K562 (cell line): Measurements from ENCODE around the gene ZMIZ1. TPM values are rescaled to one million over a fixed set of nuclear protein-coding genes. Genes with fewer than 3 reads are reported as not detected.

Experiments used
- ATAC-seq: fragments of 200-7000 bp; cut with Tn5 transposase; 3 replicates; pipeline ENCODE4 v1.9.1; 2020; ENCODE audit warnings: moderate library complexity
- BruUV-seq: library from RNA; stranded (reverse); fragments of 400-500 nt; replicated peaks from 2 replicates; lab custom pipeline; 2021; lab: Mats Ljungman, UMichigan
- CTCF ChIA-PET: fragments of 300-600 bp; formaldehyde crosslinking; extraction: SDS; loops from one replicate; lab custom pipeline; 2021; ENCODE audit warnings: low intra/inter-chr PET ratio; lab: Yijun Ruan, JAX
- POLR2A ChIA-PET: fragments of 300-600, 350-650 bp; sonication (Branson Sonifier 250); formaldehyde crosslinking; extraction: SDS; loops from one replicate; lab custom pipeline; 2021; ENCODE audit warnings: antibody characterized with exemption, inconsistent platforms; lab: Yijun Ruan, JAX
- DNase-seq, 4 experiments: peaks; one replicate each; pipeline versions ENCODE4 v3.0.0 to v3.0.0-alpha.2; 2011 to 2018; ENCODE audit warnings: low spot score in 3 of 4, mixed read lengths in 3 of 4; ENCODE audit errors: extremely low read depth in 1 of 4
- FAIRE-seq: peaks from 2 replicates; lab custom pipeline; 2011; peaks lifted over from hg19 to GRCh38; lab: Jason Lieb, UNC
- H2AFZ ChIP-seq: 2 replicates; pipeline ENCODE4 v1.6.0; 2011; ENCODE audit warnings: low read depth, low read length, control low read depth, inconsistent platforms
- H3K27ac ChIP-seq: fragments of 200-600 bp; 3 replicates; pipeline ENCODE4 v1.8.0; 2011; ENCODE audit warnings: low read depth, mild to moderate bottlenecking, control low read depth, inconsistent platforms, low read length, moderate library complexity, mixed read lengths; ENCODE audit errors: extremely low read depth
- H3K27me3 ChIP-seq, 2 experiments: fragments of 300-600 bp in 1 of 2; 2 replicates in 1 of 2; 3 replicates in 1 of 2; pipeline versions ENCODE4 v1.6.0 to v1.8.0; 2011; ENCODE audit warnings: inconsistent platforms in 2 of 2, low read length in 2 of 2, mild to moderate bottlenecking in 1 of 2, mixed read lengths in 1 of 2, moderate library complexity in 1 of 2; ENCODE audit not compliant: control insufficient read depth in 2 of 2, insufficient read depth in 2 of 2
- H3K36me3 ChIP-seq: fragments of 300-600 bp; 3 replicates; pipeline ENCODE4 v1.8.0; 2011; ENCODE audit warnings: mild to moderate bottlenecking, low read length, inconsistent platforms; ENCODE audit not compliant: control insufficient read depth, insufficient read depth
- H3K4me1 ChIP-seq, 2 experiments: fragments of 200-600 bp in 1 of 2; replicated peaks in 1 of 2; 2 replicates in 1 of 2; 3 replicates in 1 of 2; pipeline versions ENCODE4 v1.5.1 to v1.8.0; 2011; ENCODE audit warnings: inconsistent platforms in 2 of 2, low read length in 2 of 2, mild to moderate bottlenecking in 1 of 2, mixed read lengths in 1 of 2, moderate library complexity in 1 of 2; ENCODE audit not compliant: control insufficient read depth in 2 of 2, insufficient read depth in 2 of 2
- H3K4me2 ChIP-seq: 2 replicates; pipeline ENCODE4 v1.6.1; 2011; ENCODE audit warnings: low read length, control low read depth, inconsistent platforms, mixed read lengths; ENCODE audit not compliant: insufficient read depth
- H3K4me3 ChIP-seq: fragments of 200-600 bp; sonication (generic), shearing (Covaris generic); 2 replicates; pipeline ENCODE4 v1.5.1; 2016; ENCODE audit warnings: control low read depth, inconsistent platforms
- H3K79me2 ChIP-seq: fragments of 200-600 bp; 3 replicates; pipeline ENCODE4 v1.8.0; 2011; ENCODE audit warnings: low read length, inconsistent platforms; ENCODE audit not compliant: control insufficient read depth, insufficient read depth
- H3K9ac ChIP-seq, 2 experiments: 2 replicates each; pipeline versions ENCODE4 v1.6.0 to v1.6.1; 2011; ENCODE audit warnings: low read depth in 2 of 2, low read length in 2 of 2, control low read depth in 1 of 2, inconsistent platforms in 1 of 2, mild to moderate bottlenecking in 1 of 2, mixed read lengths in 1 of 2; ENCODE audit not compliant: insufficient read depth in 1 of 2
- H3K9me1 ChIP-seq: one replicate; pipeline ENCODE4 v1.6.0; 2011; ENCODE audit warnings: inconsistent platforms, mild to moderate bottlenecking, low read length, moderate library complexity; ENCODE audit not compliant: control insufficient read depth, insufficient read depth
- H3K9me3 ChIP-seq: replicated peaks from 2 replicates; pipeline ENCODE4 v1.5.1; 2011; ENCODE audit warnings: low read depth, low read length, inconsistent platforms; ENCODE audit not compliant: control insufficient read depth, insufficient read depth
- H4K20me1 ChIP-seq: replicated peaks from 2 replicates; pipeline ENCODE4 v1.6.1; 2011; ENCODE audit warnings: low read length, inconsistent platforms, mixed read lengths; ENCODE audit not compliant: control insufficient read depth, insufficient read depth
- CHD2 ChIP-seq: IDR thresholded peaks from 2 replicates; pipeline ENCODE4 v1.6.1; 2011; ENCODE audit warnings: low read depth, low read length
- DACH1 ChIP-seq: fragments of 450-650 bp; IDR thresholded peaks from 2 replicates; pipeline ENCODE4 v1.6.1; 2018; ENCODE audit not compliant: partially characterized antibody
- ELK3 ChIP-seq: fragments of 450-650 bp; formaldehyde crosslinking; IDR thresholded peaks from 2 replicates; pipeline ENCODE4 v1.4.0; 2020; ENCODE audit warnings: mild to moderate bottlenecking
- HOMEZ ChIP-seq: fragments of 250-450 bp; sonication (Bioruptor Pico); IDR thresholded peaks from 2 replicates; pipeline ENCODE4 v1.4.0; 2020; ENCODE audit warnings: mild to moderate bottlenecking, moderate library complexity
- MNT ChIP-seq, 2 experiments: fragments of 450-650 bp; conservative IDR thresholded peaks; 2 replicates each; pipeline ENCODE4 v1.6.1; 2017; ENCODE audit warnings: mild to moderate bottlenecking in 2 of 2, moderate library complexity in 2 of 2
- MTA1 ChIP-seq: fragments of 450-650 bp; IDR thresholded peaks from 2 replicates; pipeline ENCODE4 v1.6.1; 2017; ENCODE audit warnings: borderline replicate concordance
- NEUROD1 ChIP-seq: fragments of 150-350 bp; IDR thresholded peaks from 2 replicates; pipeline ENCODE4 v1.6.1; 2014; ENCODE audit warnings: borderline replicate concordance, low read length, low read depth; ENCODE audit not compliant: partially characterized antibody
- SFPQ ChIP-seq: fragments of 200-400 bp; formaldehyde crosslinking; IDR thresholded peaks from 2 replicates; pipeline ENCODE4 v1.6.1; 2017; ENCODE audit warnings: mild to moderate bottlenecking, low read depth, low read length, moderate library complexity
- TOE1 ChIP-seq, 2 experiments: fragments of 450-650 bp in 1 of 2; sonication (generic) in 1 of 2; formaldehyde crosslinking in 1 of 2; IDR thresholded peaks; 2 replicates each; pipeline versions ENCODE4 v1.7.1 to v1.8.0; 2016 to 2022; ENCODE audit warnings: borderline replicate concordance in 2 of 2, mild to moderate bottlenecking in 2 of 2, antibody characterized with exemption in 1 of 2, inconsistent platforms in 1 of 2, low read depth in 1 of 2, missing genetic modification reagents in 1 of 2, moderate library complexity in 1 of 2
- TRIM25 ChIP-seq: fragments of 450-650 bp; IDR thresholded peaks from 2 replicates; pipeline ENCODE4 v1.7.0; 2016; ENCODE audit warnings: borderline replicate concordance
- ZBTB8A ChIP-seq: fragments of 450-650 bp; IDR thresholded peaks from 2 replicates; pipeline ENCODE4 v1.6.1; 2018; ENCODE audit warnings: mild to moderate bottlenecking, moderate library complexity; ENCODE audit not compliant: partially characterized antibody
- ZNF431 ChIP-seq: sonication (generic); formaldehyde crosslinking; IDR thresholded peaks from 2 replicates; pipeline ENCODE4 v1.8.0; 2022; ENCODE audit warnings: mild to moderate bottlenecking, missing genetic modification reagents
- ZNF695 ChIP-seq: fragments of 450-650 bp; formaldehyde crosslinking; IDR thresholded peaks from 2 replicates; pipeline ENCODE4 v1.4.0; 2020; ENCODE audit warnings: mild to moderate bottlenecking, moderate library complexity
- WGBS: fragments of 100-300 bp; shearing (Covaris generic); methylation state at CpG from one replicate; pipeline ENCODE4 v1.1.6; 2016; ENCODE audit warnings: low coverage, mixed read lengths; ENCODE audit not compliant: insufficient coverage; ENCODE audit errors: missing lambda C conversion rate; 5-methylcytosine and 5-hydroxymethylcytosine counted together
- in situ Hi-C: fragments of 300-500 bp; cut with MboI; formaldehyde crosslinking; loops from 4 replicates; pipeline ENCODE4 v1.15.0; 2018; ENCODE audit warnings: inconsistent platforms, mixed read lengths
- intact Hi-C: fragments of 100-400 bp; cut with micrococcal nuclease; formaldehyde crosslinking; loops from 2 replicates; pipeline ENCODE4 v1.14.2; 2022
- polyA plus RNA-seq, 8 experiments: library from polyadenylated mRNA; depleted of rRNA in 4 of 8; stranded (reverse) in 5 of 8; unstranded in 3 of 8; fragments of >200 nt; fragmentation: Nextera tagmentation in 2 of 8; fragmentation: Illumina TruSeq in 1 of 8; extraction: Ambion mirVana in 2 of 8; extraction: Trizol in 1 of 8; gene quantifications; 2 replicates each; pipeline versions ENCODE4 v1.2.1 to v1.2.3, GENCODE V29; 2011 to 2014; ENCODE audit warnings: inconsistent platforms in 1 of 8, missing spikeins in 1 of 8
- total RNA-seq, 7 experiments: library from RNA; depleted of rRNA in 6 of 7; stranded (reverse); fragments of >200 nt in 6 of 7; fragmentation: Illumina TruSeq in 2 of 7; extraction: Trizol in 2 of 7; gene quantifications; 2 replicates each; pipeline versions ENCODE4 v1.2.1 to v1.2.3, GENCODE V29; 2011 to 2021; ENCODE audit warnings: low replicate concordance in 1 of 7

Gene ZMIZ1
- total and polyA plus RNA-seq, 9 of the 15 experiments (the other 6 are each of a cell fraction or from before 2014, with no cell fraction given): 1.0 to 37.3 (median 4.3) TPM

GRCh38 chr10:79280956-79281355 is 212.2 kb downstream of the ZMIZ1 start:
- no peak overlapping the region for H3K9ac ChIP-seq
- H2AFZ ChIP-seq: no peak overlapping the region
- H3K9me1 ChIP-seq: no peaks in the 10 kb centered on the region
- ATAC-seq: no peak
- BruUV-seq: no TSS peak
- no peaks in the 10 kb centered on the region for H3K27me3 ChIP-seq
- peaks cover 0 to 3% of the 10 kb centered on the region in 2 experiments; a peak in 3 of 5 replicates for H3K4me1 ChIP-seq
- H3K4me2 ChIP-seq: no peak overlapping the region
- POLR2A ChIA-PET: interaction anchor here (0.6 to 1.7 kb wide), 2 partner anchors 10 to 187 kb away, joined by 3 read pairs; no protein-coding TSS in a partner anchor
- TF ChIP-seq TOE1 (IDR thresholded peaks at IDR 0.05; ENCODE audit: borderline replicate concordance): no peak
- TF ChIP-seq TOE1 (CRISPR knock-in tag; IDR thresholded peaks at IDR 0.05; ENCODE audit: borderline replicate concordance, low read depth): no peak
- no peak for TF ChIP-seq DACH1
- TF ChIP-seq CHD2: no peak
- TF ChIP-seq MNT (conservative IDR thresholded peaks at IDR 0.05): no peak
- TF ChIP-seq SFPQ: no peak
- no peak for TF ChIP-seq ZNF695 (CRISPR knock-in tag)
- no peak for TF ChIP-seq TRIM25
- TF ChIP-seq ELK3 (CRISPR knock-in tag): no peak
- no peak for TF ChIP-seq MTA1
- no peak for TF ChIP-seq ZNF431 (CRISPR knock-in tag)
- no peak for TF ChIP-seq ZBTB8A
- TF ChIP-seq NEUROD1: no peak
- no peak for TF ChIP-seq HOMEZ (CRISPR knock-in tag)
- H3K9me3 ChIP-seq: no peaks in the 10 kb centered on the region
- no peak overlapping the region for H3K27ac ChIP-seq
- H3K36me3 ChIP-seq: peaks cover 9% of the 10 kb centered on the region; the same call in 1 of the 3 replicates
- CTCF ChIA-PET: no interaction called here
- no peak for FAIRE-seq
- intact Hi-C loops: no loop called here
- H3K79me2 ChIP-seq: no peaks in the 10 kb centered on the region
- 56% methylated on average over 6 of the region's 6 CpGs for WGBS
- in situ Hi-C loops: no loop called here
- no peak for DNase-seq
- H4K20me1 ChIP-seq: peaks cover 5% of the 10 kb centered on the region; the same call in 1 of the 2 replicates
- no peak overlapping the region for H3K4me3 ChIP-seq
